H1 (cell line): ENCODE measurements around the gene AKAP7. TPM values are rescaled to one million over a fixed set of nuclear protein-coding genes. Genes with fewer than 3 reads are reported as not detected.
A peak's percentile ranks its signal among the peaks of the same experiment; 100 is the strongest.

Source experiments
- ASH2L ChIP-seq: fragments of 200-600, 300-600 bp; sonication (generic); IDR thresholded peaks from one replicate; pipeline ENCODE4 v1.7.1; 2017; ENCODE audit warnings: low read length
- BCL11A ChIP-seq, 2 experiments: IDR thresholded peaks; one replicate each; pipeline ENCODE4 v1.6.1; 2011; ENCODE audit warnings: low read depth in 2 of 2, low read length in 2 of 2, mild to moderate bottlenecking in 2 of 2
- CHD7 ChIP-seq: fragments of 300-600 bp; sonication (generic); IDR thresholded peaks from 2 replicates; pipeline ENCODE4 v1.7.1; 2012; ENCODE audit warnings: low read length, moderate library complexity, mild to moderate bottlenecking, inconsistent platforms; ENCODE audit not compliant: insufficient replicate concordance
- FOSL1 ChIP-seq: IDR thresholded peaks from 2 replicates; pipeline ENCODE4 v1.6.1; 2011; ENCODE audit warnings: mild to moderate bottlenecking, low read depth, low read length, moderate library complexity; ENCODE audit not compliant: insufficient read depth
- KDM5A ChIP-seq: fragments of 200-600 bp; IDR thresholded peaks from 2 replicates; pipeline ENCODE4 v1.7.1; 2012; ENCODE audit warnings: mild to moderate bottlenecking, low read length, inconsistent platforms, mixed read lengths
- NRF1 ChIP-seq: IDR thresholded peaks from 2 replicates; pipeline ENCODE4 v1.6.1; 2011; ENCODE audit warnings: mild to moderate bottlenecking, low read depth, low read length, improper control_type of control experiment
- RFX5 ChIP-seq: IDR thresholded peaks from 2 replicates; pipeline ENCODE4 v1.6.1; 2011; ENCODE audit warnings: low read depth, low read length, improper control_type of control experiment, borderline replicate concordance
- SIN3A ChIP-seq, 2 experiments: IDR thresholded peaks in 1 of 2; conservative IDR thresholded peaks in 1 of 2; 2 replicates each; pipeline ENCODE4 v1.6.1; 2011 to 2012; ENCODE audit warnings: low read length in 2 of 2, improper control_type of control experiment in 1 of 2, low read depth in 1 of 2, mild to moderate bottlenecking in 1 of 2
- TEAD4 ChIP-seq: IDR thresholded peaks from 2 replicates; pipeline ENCODE4 v1.6.1; 2012; ENCODE audit warnings: low read depth, low read length, inconsistent platforms, mixed read lengths
- YY1 ChIP-seq: IDR thresholded peaks from 2 replicates; pipeline ENCODE4 v1.6.1; 2011; ENCODE audit warnings: low read depth, mild to moderate bottlenecking, low read length
- polyA plus RNA-seq, 7 experiments: library from polyadenylated mRNA; depleted of rRNA in 3 of 7; stranded (reverse) in 5 of 7; unstranded in 2 of 7; fragments of >200 nt in 5 of 7; fragments of 200-250 nt in 2 of 7; gene quantifications; 1 replicate in 5 of 7; 2 replicates in 1 of 7; 4 replicates in 1 of 7; pipeline versions ENCODE4 v1.2.1 to v1.2.3, GENCODE V29; 2011 to 2013; ENCODE audit warnings: missing spikeins in 2 of 7, mixed read lengths in 2 of 7
- total RNA-seq: library from RNA; stranded (reverse); fragmentation: NEBNext Ultra II Directional; extraction: Animal tissue kit (Norgen Biotek cat#: 25700); gene quantifications from 2 replicates; pipeline ENCODE4 v1.2.1, GENCODE V29; 2021
- TF ChIP-seq, protein P1 (sequence below): IDR thresholded peaks from 2 replicates; pipeline ENCODE4 v1.6.1; 2011; ENCODE audit warnings: low read depth, mild to moderate bottlenecking, low read length; ENCODE audit not compliant: insufficient read depth

Gene AKAP7
- total and polyA plus RNA-seq, 2 of the 8 experiments (the other 6 are each of a cell fraction or from before 2014, with no cell fraction given) = 4.7 to 16.9 TPM

DNA sequence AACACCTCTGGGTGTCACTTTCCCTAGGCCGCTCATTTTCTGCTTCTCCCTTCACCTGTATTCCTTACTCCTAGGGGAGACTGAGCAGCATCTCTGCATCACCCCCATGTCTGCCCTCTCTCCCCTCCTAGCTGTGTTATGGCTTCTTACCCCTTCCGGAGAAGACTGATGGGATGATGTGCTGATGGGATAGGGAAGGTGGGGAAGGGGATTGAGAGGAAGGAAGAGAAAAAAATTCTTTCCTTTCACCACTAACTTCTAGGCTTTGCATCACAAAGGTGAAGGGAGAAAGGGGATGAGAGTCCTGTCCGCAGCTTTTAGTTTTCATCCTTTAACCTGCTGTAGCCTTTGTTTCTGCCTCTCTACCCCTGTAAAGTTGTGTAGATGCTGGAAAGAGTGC, 26.7 kb downstream of the AKAP7 start (continued):
- TF ChIP-seq CHD7 = peak; percentile 39
- TF ChIP-seq RFX5 = no peak
- TF ChIP-seq TEAD4 = no peak
- no peak for TF ChIP-seq ASH2L
- no peak for TF ChIP-seq SIN3A (conservative IDR thresholded peaks at IDR 0.05 in 1 of 2, IDR thresholded peaks at IDR 0.05 in 1 of 2; ENCODE audit: low read depth in 1 of 2, low read length in 2 of 2)
- no peak for TF ChIP-seq NRF1
- TF ChIP-seq KDM5A = no peak
- no peak for TF ChIP-seq FOSL1
- TF ChIP-seq YY1 = 0 out of 2 replicates have a peak, but pooled peaks have one; percentile 55
- no peak for TF ChIP-seq BCL11A (IDR thresholded peaks at IDR 0.05; ENCODE audit: low read depth in 2 of 2, low read length in 2 of 2)
- TF ChIP-seq, protein P1, sequence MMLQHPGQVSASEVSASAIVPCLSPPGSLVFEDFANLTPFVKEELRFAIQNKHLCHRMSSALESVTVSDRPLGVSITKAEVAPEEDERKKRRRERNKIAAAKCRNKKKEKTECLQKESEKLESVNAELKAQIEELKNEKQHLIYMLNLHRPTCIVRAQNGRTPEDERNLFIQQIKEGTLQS = no peak
